Spleen (tissue), 11 donors: ENCODE results near the gene ATP6V1G2. TPM values are rescaled to one million over a fixed set of nuclear protein-coding genes. Genes with fewer than 3 reads are reported as not detected.
A peak's percentile ranks its signal among the peaks of the same experiment; 100 is the strongest.

ENCODE experiments used
- DNase-seq: peaks from one replicate; pipeline ENCODE4 v3.0.0-alpha.2; 2020
- H3K27ac ChIP-seq, 8 donors: fragments of 200-600 bp; sonication (generic) in 7 of 8; 1 replicate in 4 of 8; 2 replicates in 4 of 8; pipeline versions ENCODE4 v1.5.0 to v1.8.0; 2016 to 2021; ENCODE audit warnings: inconsistent platforms in 4 of 8, mild to moderate bottlenecking in 4 of 8, moderate library complexity in 1 of 8
- H3K27me3 ChIP-seq, 7 donors: fragments of 200-600 bp; sonication (generic) in 6 of 7; replicated peaks in 1 of 7; 1 replicate in 4 of 7; 2 replicates in 3 of 7; pipeline versions ENCODE4 v1.5.0 to v1.8.0; 2016 to 2021; ENCODE audit warnings: inconsistent platforms in 3 of 7, mild to moderate bottlenecking in 1 of 7
- H3K36me3 ChIP-seq, 6 donors: fragments of 200-600 bp; sonication (generic) in 5 of 6; 1 replicate in 4 of 6; 2 replicates in 2 of 6; pipeline versions ENCODE4 v1.5.0 to v1.8.0; 2016 to 2021; ENCODE audit warnings: inconsistent platforms in 2 of 6
- H3K4me1 ChIP-seq, 6 donors: fragments of 200-600 bp; sonication (generic) in 5 of 6; 1 replicate in 3 of 6; 2 replicates in 3 of 6; pipeline versions ENCODE4 v1.5.0 to v1.8.0; 2016 to 2021; ENCODE audit warnings: inconsistent platforms in 3 of 6
- H3K4me3 ChIP-seq, 8 donors: fragments of 200-600 bp; sonication (generic) in 7 of 8; 1 replicate in 4 of 8; 2 replicates in 4 of 8; pipeline versions ENCODE4 v1.5.0 to v1.8.0; 2016 to 2021; ENCODE audit warnings: inconsistent platforms in 4 of 8, mild to moderate bottlenecking in 4 of 8, moderate library complexity in 2 of 8
- H3K9me3 ChIP-seq, 8 donors: fragments of 200-600 bp; sonication (generic) in 7 of 8; 1 replicate in 4 of 8; 2 replicates in 4 of 8; pipeline versions ENCODE4 v1.5.0 to v1.8.0; 2016 to 2021; ENCODE audit warnings: inconsistent platforms in 4 of 8
- CTCF ChIP-seq, 11 experiments: fragments of 200-600 bp in 7 of 11; fragments of 450-650 bp in 4 of 11; sonication (generic) in 4 of 11; IDR thresholded peaks in 8 of 11; conservative IDR thresholded peaks in 3 of 11; 1 replicate in 7 of 11; 2 replicates in 4 of 11; pipeline versions ENCODE4 v1.4.0 to v1.8.0; 2016 to 2021; ENCODE audit warnings: antibody characterized with exemption in 11 of 11, inconsistent platforms in 4 of 11, mild to moderate bottlenecking in 1 of 11
- POLR2A ChIP-seq, 3 donors: fragments of 450-650 bp; IDR thresholded peaks; one replicate each; pipeline ENCODE4 v1.5.1; 2017; ENCODE audit warnings: antibody characterized with exemption in 3 of 3, mild to moderate bottlenecking in 1 of 3
- POLR2AphosphoS5 ChIP-seq, 3 donors: sonication (generic); formaldehyde crosslinking; IDR thresholded peaks; one replicate each; pipeline ENCODE4 v1.5.1; 2017; ENCODE audit warnings: antibody characterized with exemption in 3 of 3
- WGBS, 5 donors: extraction: QIAGEN DNeasy Blood & Tissue Kit in 3 of 5; methylation state at CpG; one replicate each; pipeline versions ENCODE4 v1.1.5 to v1.1.7; 2013 to 2018; 5-methylcytosine and 5-hydroxymethylcytosine counted together
- intact Hi-C: fragments of 100-400 bp; cut with DNase I; formaldehyde crosslinking; loops from one replicate; pipeline ENCODE4 v1.15.0; 2023; ENCODE audit warnings: low total_unique reads
- polyA plus RNA-seq, 3 donors: library from polyadenylated mRNA; stranded (reverse); fragments of 200-250 nt; gene quantifications; one replicate each; pipeline ENCODE4 v1.2.1, GENCODE V29; 2013
- total RNA-seq, 7 donors: library from RNA; depleted of rRNA in 3 of 7; stranded (reverse); fragments of >200 nt in 3 of 7; fragmentation: NEBNext Ultra II Directional in 4 of 7; extraction: Animal tissue kit (Norgen Biotek cat#: 25700) in 4 of 7; gene quantifications; one replicate each; pipeline versions ENCODE4 v1.1.0 to v1.2.1, GENCODE V29; 2016 to 2021
- donor health status: healthy with polysubstance abuse.
- donor health status: DM: no; HTN: no; CAD: no; lungs with moderate emphysema.
- donor health status: DM: no; HTN: no; CAD: no.
- donor health status: Bipolar disorder and iron deficiency.
- donor health status: healthy.
- donor health status: DM: no; HTN: no; CAD: no.
- donor health status: DM: yes; HTN: yes; CAD: no.

The ATP6V1G2 gene
- total and polyA plus RNA-seq, 10 donors, result 1.9 to 3.7 (median 2.6) TPM

GRCh38 chr6:31572041-31572911 lies 25.9 kb upstream of the ATP6V1G2 start, which contains the start of gene LTA:
Gene LTA (plus strand): TSS chr6:31572289. CDS start chr6:31572743, 454 bp downstream.
- peaks cover 43 to 100% (median 83%) of the 10 kb centered on the region in 6 donors for H3K4me1 ChIP-seq
- intact Hi-C loops, result no loop called here

GRCh38 chr6:31569861-31570536 lies 23.6 kb upstream of the ATP6V1G2 start:
- peak overlapping the region in 1 of 8 donors; percentile 17 for H3K4me3 ChIP-seq
- no peaks in the 10 kb centered on the region for H3K36me3 ChIP-seq
- whole genome bisulfite sequencing, 5 donors, result 73 to 83% (median 76%) methylated on average over 1 of the region's 1 CpG
- DNase-seq, result peak; percentile 22
- intact Hi-C loops, result no loop called here
- H3K27me3 ChIP-seq, result no peaks in the 10 kb centered on the region
- H3K27ac ChIP-seq, result peak overlapping the region in 7 of 8 donors; percentile 21 to 98 (median 65)
- TF ChIP-seq CTCF (IDR thresholded peaks at IDR 0.05 in 8 of 11, conservative IDR thresholded peaks at IDR 0.05 in 3 of 11), result no peak
- no peak for TF ChIP-seq POLR2A (IDR thresholded peaks at IDR 0.05)
- TF ChIP-seq POLR2AphosphoS5 (IDR thresholded peaks at IDR 0.05), result no peak
- no peaks in the 10 kb centered on the region for H3K9me3 ChIP-seq
- peaks cover 41 to 98% (median 71%) of the 10 kb centered on the region in 6 donors for H3K4me1 ChIP-seq

More at GRCh38 chr6:31572041-31572911, 25.9 kb upstream of the ATP6V1G2 start, which contains the start of gene LTA:
- TF ChIP-seq POLR2AphosphoS5 (IDR thresholded peaks at IDR 0.05), result peak; percentile 80 to 85 (median 85)
- no peak for TF ChIP-seq CTCF (IDR thresholded peaks at IDR 0.05 in 8 of 11, conservative IDR thresholded peaks at IDR 0.05 in 3 of 11)
- peak in 1 of 3 donors; percentile 58 for TF ChIP-seq POLR2A (IDR thresholded peaks at IDR 0.05)
- 47 to 68% (median 62%) methylated on average over 27 of the region's 27 CpGs for WGBS, 5 donors
- Histone ChIP-seq H3K36me3 (peaks cover 0 to 8% (median 0%) of the 10 kb centered on the region in 6 donors), H3K4me3 (peak within 1 kb of the TSS; percentile 16 to 71 (median 42)), H3K27ac (peak within 1 kb of the TSS; percentile 64 to 98 (median 89)), H3K9me3 (no peaks in the 10 kb centered on the region), H3K27me3 (no peaks in the 10 kb centered on the region)
- DNase-seq, result peak; percentile 92

- intact Hi-C loops, result no loop called here
- peak in 1 of 3 donors; percentile 81 for TF ChIP-seq POLR2AphosphoS5 (IDR thresholded peaks at IDR 0.05)
- no peak for TF ChIP-seq POLR2A (IDR thresholded peaks at IDR 0.05)
- Histone ChIP-seq H3K27ac (peak overlapping the region; percentile 21 to 98 (median 64)), H3K4me1 (peaks cover 39 to 98% (median 65%) of the 10 kb centered on the region in 6 donors), H3K4me3 (no peak overlapping the region), H3K27me3 (no peaks in the 10 kb centered on the region), H3K9me3 (no peaks in the 10 kb centered on the region), H3K36me3 (no peaks in the 10 kb centered on the region)
- 15 to 28% (median 18%) methylated on average over 3 of the region's 3 CpGs for WGBS, 5 donors
- peak; percentile 84 for DNase-seq
Observed at GRCh38 chr6:31568537-31568961, 22.1 kb upstream of the ATP6V1G2 start.

GRCh38 chr6:31567531-31568370 lies 21.3 kb upstream of the ATP6V1G2 start:
- peaks cover 47 to 98% (median 65%) of the 10 kb centered on the region in 6 donors for H3K4me1 ChIP-seq
- no peaks in the 10 kb centered on the region for H3K27me3 ChIP-seq
- peak overlapping the region; percentile 31 to 98 (median 64) for H3K27ac ChIP-seq
- DNase-seq, result no peak
- H3K4me3 ChIP-seq, result no peak overlapping the region
- intact Hi-C loops, result no loop called here
- TF ChIP-seq POLR2AphosphoS5 (IDR thresholded peaks at IDR 0.05) (no peak), POLR2A (IDR thresholded peaks at IDR 0.05) (no peak), CTCF (IDR thresholded peaks at IDR 0.05 in 8 of 11, conservative IDR thresholded peaks at IDR 0.05 in 3 of 11) (no peak)
- H3K9me3 ChIP-seq, result no peaks in the 10 kb centered on the region
- WGBS, 5 donors, result 39 to 56% (median 42%) methylated on average over 9 of the region's 9 CpGs
- no peaks in the 10 kb centered on the region for H3K36me3 ChIP-seq
